GM12878 (cell line): ENCODE measurements around the gene TMEM126A. TPM values are rescaled to one million over a fixed set of nuclear protein-coding genes. Genes with fewer than 3 reads are reported as not detected.

Experiments
- ATAC-seq: fragments of 200-7000 bp; cut with Tn5 transposase; 3 replicates; pipeline ENCODE4 v1.9.1; 2020; ENCODE audit warnings: mild to moderate bottlenecking, moderate library complexity
- BruUV-seq: library from RNA; stranded (reverse); fragments of 400-500 nt; replicated peaks from 2 replicates; lab custom pipeline; 2021; lab: Mats Ljungman, UMichigan
- CTCF ChIA-PET: fragments of 300-600 bp; sonication (Branson Sonifier 250); formaldehyde crosslinking; extraction: SDS; loops from one replicate; lab custom pipeline; 2021; ENCODE audit warnings: inconsistent platforms; lab: Yijun Ruan, JAX
- POLR2A ChIA-PET: fragments of 350-600 bp; formaldehyde crosslinking; extraction: SDS; loops from one replicate; lab custom pipeline; 2021; ENCODE audit warnings: inconsistent platforms; lab: Charles Lee
- RAD21 ChIA-PET: fragments of 300-600 bp; sonication (Branson Sonifier 250); formaldehyde crosslinking; loops from one replicate; lab custom pipeline; 2023; ENCODE audit warnings: antibody characterized with exemption; ENCODE audit not compliant: unreplicated experiment; lab: Charles Lee
- SMC1A ChIA-PET: fragments of 300-600 bp; sonication (Branson Sonifier 250); formaldehyde crosslinking; loops from one replicate; lab custom pipeline; 2023; ENCODE audit not compliant: unreplicated experiment, uncharacterized antibody; lab: Charles Lee
- DNase-seq: peaks from one replicate; pipeline ENCODE4 v3.0.0-alpha.2; 2011; ENCODE audit warnings: low read depth, low spot score
- FAIRE-seq: peaks from 3 replicates; lab custom pipeline; 2011; peaks lifted over from hg19 to GRCh38; lab: Jason Lieb, UNC
- H2AFZ ChIP-seq: 2 replicates; pipeline ENCODE4 v1.6.0; 2011; ENCODE audit warnings: low read depth, low read length, control low read depth; ENCODE audit not compliant: control insufficient read depth
- H3K27ac ChIP-seq: 2 replicates; pipeline ENCODE4 v1.5.1; 2011; ENCODE audit warnings: control low read depth; ENCODE audit not compliant: control insufficient read depth, insufficient read depth
- H3K27me3 ChIP-seq, 2 experiments: replicated peaks in 1 of 2; 2 replicates each; pipeline versions ENCODE4 v1.6.0 to v1.6.1; 2011; ENCODE audit warnings: low read length in 1 of 2; ENCODE audit not compliant: control insufficient read depth in 2 of 2, insufficient read depth in 2 of 2
- H3K36me3 ChIP-seq, 2 experiments: 2 replicates each; pipeline ENCODE4 v1.5.1; 2011; ENCODE audit warnings: low read length in 1 of 2; ENCODE audit not compliant: control insufficient read depth in 2 of 2, insufficient read depth in 2 of 2
- H3K4me1 ChIP-seq: 2 replicates; pipeline ENCODE4 v1.6.1; 2011; ENCODE audit warnings: mild to moderate bottlenecking, low read length, moderate library complexity, mixed read lengths; ENCODE audit not compliant: control insufficient read depth, insufficient read depth
- H3K4me2 ChIP-seq: 2 replicates; pipeline ENCODE4 v1.6.0; 2011; ENCODE audit warnings: control low read depth; ENCODE audit not compliant: control insufficient read depth, insufficient read depth
- H3K4me3 ChIP-seq: fragments of 200-600 bp; sonication (generic); 2 replicates; pipeline ENCODE4 v1.5.1; 2016
- H3K79me2 ChIP-seq: 2 replicates; pipeline ENCODE4 v1.6.0; 2011; ENCODE audit warnings: low read length; ENCODE audit not compliant: control insufficient read depth, insufficient read depth
- H3K9ac ChIP-seq: 2 replicates; pipeline ENCODE4 v1.8.0; 2011; ENCODE audit warnings: low read length, control low read depth, mixed read lengths; ENCODE audit not compliant: control insufficient read depth, insufficient read depth
- H3K9me3 ChIP-seq: replicated peaks from 3 replicates; pipeline ENCODE4 v1.5.1; 2011; ENCODE audit warnings: mild to moderate bottlenecking, low read length; ENCODE audit not compliant: control insufficient read depth, insufficient read depth
- H4K20me1 ChIP-seq: 2 replicates; pipeline ENCODE4 v1.6.0; 2011; ENCODE audit not compliant: control insufficient read depth, insufficient read depth
- BCLAF1 ChIP-seq: fragments of 450-650 bp; IDR thresholded peaks from 2 replicates; pipeline ENCODE4 v1.6.1; 2017; ENCODE audit warnings: antibody characterized with exemption, mild to moderate bottlenecking, moderate library complexity
- CBFB ChIP-seq: IDR thresholded peaks from 2 replicates; pipeline ENCODE4 v1.6.1; 2016; ENCODE audit warnings: antibody characterized with exemption, low read depth
- CEBPZ ChIP-seq: fragments of 150-350 bp; IDR thresholded peaks from 2 replicates; pipeline ENCODE4 v1.6.1; 2016; ENCODE audit warnings: low read depth, low read length
- ESRRA ChIP-seq: IDR thresholded peaks from 2 replicates; pipeline ENCODE4 v1.6.1; 2012; ENCODE audit warnings: mild to moderate bottlenecking, low read length, improper control_type of control experiment
- KDM1A ChIP-seq: fragments of 200-600 bp; sonication (generic); IDR thresholded peaks from 2 replicates; pipeline ENCODE4 v1.6.1; 2016; ENCODE audit warnings: borderline replicate concordance
- MXI1 ChIP-seq: fragments of 150-350 bp; IDR thresholded peaks from 2 replicates; pipeline ENCODE4 v1.6.1; 2011; ENCODE audit warnings: low read depth, mild to moderate bottlenecking, inconsistent platforms, low read length, improper control_type of control experiment
- NR2C1 ChIP-seq: fragments of 450-650 bp; IDR thresholded peaks from 2 replicates; pipeline ENCODE4 v1.6.1; 2017; ENCODE audit warnings: antibody characterized with exemption, mild to moderate bottlenecking, moderate library complexity
- POLR2A ChIP-seq: IDR thresholded peaks from 2 replicates; pipeline ENCODE4 v1.6.1; 2011; ENCODE audit warnings: low read depth, mild to moderate bottlenecking, low read length
- RAD21 ChIP-seq: IDR thresholded peaks from 2 replicates; pipeline ENCODE4 v1.6.1; 2011; ENCODE audit warnings: mild to moderate bottlenecking, low read depth, low read length, moderate library complexity; ENCODE audit not compliant: insufficient read depth
- SMC3 ChIP-seq: IDR thresholded peaks from 2 replicates; pipeline ENCODE4 v1.6.1; 2011; ENCODE audit warnings: low read length, improper control_type of control experiment, borderline replicate concordance
- SP1 ChIP-seq: IDR thresholded peaks from one replicate; pipeline ENCODE4 v1.6.1; 2011; ENCODE audit warnings: low read depth, low read length
- ZZZ3 ChIP-seq: IDR thresholded peaks from 2 replicates; pipeline ENCODE4 v1.6.1; 2011; ENCODE audit warnings: low read depth; ENCODE audit not compliant: control insufficient read depth, insufficient read length
- WGBS: methylation state at CpG from one replicate; pipeline ENCODE4 v1.1.6; 2016; ENCODE audit warnings: low lambda C conversion rate; ENCODE audit not compliant: insufficient replicate concordance, insufficient coverage; ENCODE audit errors: missing lambda C conversion rate; 5-methylcytosine and 5-hydroxymethylcytosine counted together
- in situ Hi-C: fragments of 300-500 bp; cut with MboI; formaldehyde crosslinking; loops from 9 replicates; pipeline ENCODE4 v1.14.3; 2018; ENCODE audit warnings: mixed read lengths
- intact Hi-C: fragments of 100-400 bp; cut with micrococcal nuclease; formaldehyde crosslinking; loops from one replicate; pipeline ENCODE4 v1.14.2; 2022; ENCODE audit not compliant: unreplicated experiment
- polyA plus RNA-seq, 11 experiments: library from polyadenylated mRNA; depleted of rRNA in 4 of 11; unstranded in 6 of 11; stranded (reverse) in 5 of 11; fragments of >200 nt; fragmentation: Nextera tagmentation in 4 of 11; fragmentation: Illumina TruSeq in 1 of 11; extraction: Ambion mirVana in 4 of 11; extraction: Trizol in 1 of 11; gene quantifications; 1 replicate in 1 of 11; 2 replicates in 10 of 11; pipeline versions ENCODE4 v1.2.1 to v1.2.3, GENCODE V29; 2011 to 2016; ENCODE audit warnings: inconsistent platforms in 2 of 11, missing spikeins in 2 of 11, low read depth in 1 of 11
- total RNA-seq, 4 experiments: library from RNA; depleted of rRNA in 3 of 4; stranded (reverse); fragments of >200 nt in 3 of 4; fragmentation: Illumina TruSeq in 1 of 4; extraction: Trizol in 1 of 4; gene quantifications; 2 replicates each; pipeline versions ENCODE4 v1.2.1 to v1.2.3, GENCODE V29; 2013 to 2021

Gene TMEM126A
- total and polyA plus RNA-seq, 10 of the 15 experiments (the other 5 are each of a cell fraction or from before 2014, with no cell fraction given), result 38.6 to 208 (median 71.7) TPM

GRCh38 chr11:85664615-85665481, 17.1 kb downstream of the TMEM126A start, which contains the start of gene CREBZF:
Gene CREBZF, minus strand, starts transcription at chr11:85665129. Its CDS starts 254 bp downstream, at chr11:85664875.
- peak; percentile 84 for DNase-seq
- no peaks in the 10 kb centered on the region for H3K4me1 ChIP-seq
- POLR2A ChIA-PET, result interaction anchor here (0.6 to 6.7 kb wide), 6 partner anchors 12 to 37 kb away, joined by 3 to 43 read pairs (median 4); partner anchors contain the start of genes DLG2, TMEM126A and TMEM126B
- RAD21 ChIA-PET, result interaction anchor here (1.0 to 2.9 kb wide), 2 partner anchors 17 to 37 kb away, joined by 3 to 10 read pairs; partner anchors contain the start of genes DLG2, TMEM126A and TMEM126B
- CTCF ChIA-PET, result interaction anchor here (0.7 to 4.0 kb wide), 2 partner anchors 15 to 17 kb away, joined by 3 to 21 read pairs; partner anchors contain the start of gene TMEM126A
- no peaks in the 10 kb centered on the region for H3K9me3 ChIP-seq
- FAIRE-seq, result no peak
- in situ Hi-C loops (no loop called here), intact Hi-C loops (loop anchor here (1.0 to 10.0 kb wide), 3 partner anchors 18 to 630 kb away; partner anchors contain the start of genes TMEM126A and TMEM126B)
- H3K4me3 ChIP-seq, result peak within 1 kb of the TSS; percentile 91
- BruUV-seq, result no TSS peak
- peak; percentile 89 for ATAC-seq
- peaks cover 54% of the 10 kb centered on the region for H3K79me2 ChIP-seq
- H4K20me1 ChIP-seq, result peaks cover 10% of the 10 kb centered on the region; the same call in 1 of the 2 replicates
- SMC1A ChIA-PET, result interaction anchor here (0.6 to 8.2 kb wide), 4 partner anchors 10 to 98 kb away, joined by 3 to 66 read pairs (median 5); partner anchors contain the start of gene TMEM126A
- peak within 1 kb of the TSS; percentile 91 for H3K4me2 ChIP-seq
- H3K27ac ChIP-seq, result peak within 1 kb of the TSS; percentile 87
- H2AFZ ChIP-seq, result peak within 1 kb of the TSS; percentile 99
- under 1% methylated on average over 55 of the region's 67 CpGs for WGBS
- peak within 1 kb of the TSS; percentile 95 for H3K9ac ChIP-seq
- no peaks in the 10 kb centered on the region for H3K27me3 ChIP-seq
- peaks cover 0 to 8% of the 10 kb centered on the region in 2 experiments; a peak in 2 of 4 replicates for H3K36me3 ChIP-seq
- TF ChIP-seq SP1 (no peak), CEBPZ (no peak), POLR2A (peak; percentile 94), BCLAF1 (no peak), ZZZ3 (no peak), RAD21 (no peak), MXI1 (no peak), SMC3 (no peak), NR2C1 (0 out of 2 replicates have a peak, but pooled peaks have one; percentile 22), CBFB (peak; percentile 92), KDM1A (no peak), ESRRA (no peak)
